Activated CD4-positive, alpha-beta memory T cell treated with anti-CD3 and anti-CD28 coated beads for 36 hours (primary cell): ENCODE measurements around the gene TCF25. TPM values are rescaled to one million over a fixed set of nuclear protein-coding genes. Genes with fewer than 3 reads are reported as not detected.
"Not testable (repeated sequence)": the region's sequence is repeated elsewhere in the genome, so short reads cannot be mapped to it uniquely, and the experiment has no call there.

Source experiments
- CTCF ChIA-PET: fragments of 350-600 bp; sonication (Branson Sonifier 250); formaldehyde crosslinking; loops from one replicate; lab custom pipeline; 2021; ENCODE audit warnings: antibody characterized with exemption, inconsistent platforms; lab: Charles Lee
- POLR2A ChIA-PET: fragments of 350-600 bp; sonication (Branson Sonifier 250); formaldehyde crosslinking; loops from one replicate; lab custom pipeline; 2021; ENCODE audit warnings: antibody characterized with exemption; lab: Charles Lee
- DNase-seq: peaks from one replicate; pipeline ENCODE4 v3.0.0-alpha.2; 2020
- H3K27ac Mint-ChIP-seq: one replicate; pipeline ENCODE4 v1.8.0; 2021; ENCODE audit warnings: mixed read lengths
- H3K27me3 Mint-ChIP-seq: one replicate; pipeline ENCODE4 v1.8.0; 2021; ENCODE audit warnings: mixed read lengths
- H3K36me3 Mint-ChIP-seq: one replicate; pipeline ENCODE4 v1.8.0; 2021; ENCODE audit warnings: mixed read lengths
- H3K4me1 Mint-ChIP-seq: one replicate; pipeline ENCODE4 v1.8.0; 2021; ENCODE audit warnings: low read depth, mixed read lengths
- H3K4me3 Mint-ChIP-seq: one replicate; pipeline ENCODE4 v1.8.0; 2021; ENCODE audit warnings: mild to moderate bottlenecking, mixed read lengths
- H3K9me3 Mint-ChIP-seq: one replicate; pipeline ENCODE4 v1.8.0; 2021; ENCODE audit warnings: mixed read lengths
- intact Hi-C: fragments of 100-400 bp; cut with micrococcal nuclease; formaldehyde crosslinking; loops from one replicate; pipeline ENCODE4 v1.15.1; 2023
- total RNA-seq, 2 experiments: library from RNA; stranded (reverse); gene quantifications; one replicate each; pipeline ENCODE4 v1.2.3, GENCODE V29; 2021

Gene TCF25
- total RNA-seq, 2 experiments from 2014 or later: 139 to 147 TPM

DNA sequence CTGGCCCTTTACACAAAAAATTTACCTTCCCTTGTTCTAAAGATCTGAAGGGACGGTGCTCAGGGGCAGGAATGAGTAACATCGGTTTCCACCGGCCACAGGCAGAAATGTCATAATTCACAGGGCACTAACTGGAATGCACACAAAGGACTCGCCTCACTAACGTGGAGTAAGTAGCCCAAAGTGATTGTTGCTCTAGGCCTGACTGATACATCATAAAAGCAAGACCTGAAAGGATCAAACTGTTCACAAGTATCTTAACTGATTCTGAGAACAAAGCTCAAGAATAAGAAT lies 8.9 kb upstream of the TCF25 start:
- intact Hi-C loops: loop anchor here (1.0 to 5.0 kb wide), 2 partner anchors 10 to 142 kb away; partner anchors contain the start of genes VPS9D1 and ZNF276
- H3K36me3 Mint-ChIP-seq: peaks cover 10% of the 10 kb centered on the region
- H3K9me3 Mint-ChIP-seq: peaks cover 9% of the 10 kb centered on the region
- peak; percentile 56 for DNase-seq
- no peak overlapping the region for H3K4me3 Mint-ChIP-seq
- peak overlapping the region; percentile 82 for H3K27ac Mint-ChIP-seq
- POLR2A ChIA-PET: interaction anchor here (2.4 kb wide), 1 partner anchor 9 kb away, joined by 21 read pairs; the partner anchor contains the start of gene TCF25
- no peaks in the 10 kb centered on the region for H3K27me3 Mint-ChIP-seq
- CTCF ChIA-PET: interaction anchor here (1.0 to 5.9 kb wide), 6 partner anchors 8 to 165 kb away, joined by 4 to 81 read pairs (median 7); partner anchors contain the start of genes SPATA2L and TCF25
- peaks cover 25% of the 10 kb centered on the region for H3K4me1 Mint-ChIP-seq

DNA sequence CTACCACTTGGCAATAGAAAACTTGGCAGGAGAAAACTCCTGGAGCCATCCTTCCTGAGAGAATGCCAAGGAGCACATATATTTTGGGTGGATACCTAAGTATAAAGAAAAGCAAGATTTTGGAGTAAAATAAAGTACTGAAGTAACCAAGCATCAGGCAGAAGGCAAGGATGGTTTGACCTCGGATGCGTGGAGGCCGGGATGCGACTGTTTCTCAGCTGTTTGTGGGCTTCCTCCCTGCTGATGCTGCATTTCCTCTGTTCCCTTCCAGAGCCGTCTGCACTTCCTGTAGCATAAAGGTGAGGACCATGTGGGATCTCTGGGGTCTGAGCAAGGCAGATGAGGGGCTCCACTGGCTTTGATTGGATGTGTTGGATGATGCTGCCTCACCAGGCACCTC lies 5.5 kb upstream of the TCF25 start:
- peaks cover 9% of the 10 kb centered on the region for H3K9me3 Mint-ChIP-seq
- H3K27me3 Mint-ChIP-seq: no peaks in the 10 kb centered on the region
- no peak overlapping the region for H3K27ac Mint-ChIP-seq
- ChIA-PET POLR2A (no interaction called here), CTCF (no interaction called here)
- peaks cover 21% of the 10 kb centered on the region for H3K4me1 Mint-ChIP-seq
- no peak for DNase-seq
- no peak overlapping the region for H3K4me3 Mint-ChIP-seq
- H3K36me3 Mint-ChIP-seq: peaks cover 10% of the 10 kb centered on the region
- intact Hi-C loops: no loop called here

DNA sequence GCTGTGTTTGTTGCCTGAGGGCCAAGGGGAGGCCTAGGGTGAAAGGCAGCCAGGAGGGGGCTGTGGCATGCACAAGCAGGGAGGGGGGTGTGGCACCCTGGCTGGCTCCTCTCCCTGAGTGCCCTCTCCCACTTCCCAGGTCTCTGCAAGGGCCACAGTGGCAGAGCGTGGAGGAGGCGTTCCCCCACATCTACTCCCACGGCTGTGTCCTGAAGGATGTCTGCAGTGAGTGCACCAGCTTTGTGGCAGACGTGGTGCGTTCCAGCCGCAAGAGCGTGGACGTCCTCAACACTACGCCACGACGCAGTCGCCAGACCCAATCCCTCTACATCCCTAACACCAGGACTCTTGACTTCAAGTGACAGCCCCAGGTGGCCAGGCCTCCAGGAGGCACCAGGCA lies 3.5 kb upstream of the TCF25 start:
- Mint-ChIP-seq H3K36me3 (peaks cover 17% of the 10 kb centered on the region), H3K9me3 (peaks cover 10% of the 10 kb centered on the region), H3K4me3 (no peak overlapping the region), H3K27me3 (no peaks in the 10 kb centered on the region), H3K27ac (no peak overlapping the region), H3K4me1 (peaks cover 8% of the 10 kb centered on the region)
- CTCF ChIA-PET: interaction anchor here (1.7 kb wide), 1 partner anchor 9 kb away, joined by 6 read pairs; no protein-coding TSS in a partner anchor
- intact Hi-C loops: loop anchor here (5.0 kb wide), 1 partner anchor 52 kb away; the partner anchor contains the start of gene TUBB3
- DNase-seq: no peak
- POLR2A ChIA-PET: no interaction called here

DNA sequence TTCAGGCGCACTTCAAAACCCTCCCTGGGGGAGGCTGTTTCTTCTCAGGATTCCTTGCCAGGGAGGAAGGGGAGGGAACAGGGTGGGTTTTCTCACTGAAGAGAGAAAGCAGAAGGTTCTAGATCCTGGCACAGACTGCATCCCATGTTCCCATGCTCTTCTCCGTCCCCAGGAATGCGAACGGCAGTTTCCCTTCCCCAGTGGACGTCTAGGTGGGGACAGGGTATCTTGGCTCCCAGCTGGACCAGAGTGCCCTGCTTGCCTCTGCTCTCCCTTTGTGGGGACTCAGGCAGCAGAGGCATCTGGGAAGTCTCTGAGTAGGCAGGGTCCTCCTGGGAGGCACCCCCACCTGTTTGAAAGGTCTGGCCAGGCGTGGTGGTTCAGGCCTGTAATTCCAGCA lies 3.0 kb upstream of the TCF25 start:
- Mint-ChIP-seq H3K27ac (no peak overlapping the region), H3K36me3 (peaks cover 21% of the 10 kb centered on the region), H3K27me3 (no peaks in the 10 kb centered on the region), H3K4me1 (peaks cover 12% of the 10 kb centered on the region), H3K4me3 (no peak overlapping the region), H3K9me3 (peaks cover 15% of the 10 kb centered on the region)
- CTCF ChIA-PET: interaction anchor here (1.7 kb wide), 1 partner anchor 10 kb away, joined by 6 read pairs; no protein-coding TSS in a partner anchor
- intact Hi-C loops: loop anchor here (5.0 kb wide), 1 partner anchor 52 kb away; the partner anchor contains the start of gene TUBB3
- DNase-seq: no peak
- POLR2A ChIA-PET: no interaction called here

DNA sequence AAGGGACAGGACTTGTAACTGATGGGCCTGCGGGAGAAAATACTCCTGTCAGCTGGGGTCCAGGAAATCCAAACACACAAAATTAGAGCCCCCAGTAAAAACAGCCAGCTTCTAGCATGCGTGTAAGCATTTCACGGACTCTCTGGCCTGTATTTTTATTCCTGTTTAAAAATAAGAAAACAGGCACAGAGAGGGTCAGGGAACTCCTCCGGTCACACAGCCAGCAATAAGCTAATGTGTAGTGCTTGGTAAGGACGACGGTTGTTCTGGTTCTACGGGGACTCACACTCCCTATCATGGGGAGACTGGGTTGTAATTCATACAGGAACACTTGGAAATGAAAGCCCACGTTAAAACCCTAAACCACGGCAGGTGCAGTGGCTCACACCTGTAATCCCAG lies 1.5 kb upstream of the TCF25 start:
- CTCF ChIA-PET: interaction anchor here (1.4 to 2.9 kb wide), 4 partner anchors 8 to 172 kb away, joined by 4 to 23 read pairs (median 10); no protein-coding TSS in a partner anchor
- peaks cover 25% of the 10 kb centered on the region for H3K36me3 Mint-ChIP-seq
- no peak for DNase-seq
- POLR2A ChIA-PET: interaction anchor here (1.8 to 2.4 kb wide), 2 partner anchors 8 to 11 kb away, joined by 7 to 21 read pairs; no protein-coding TSS in a partner anchor
- peaks cover 15% of the 10 kb centered on the region for H3K9me3 Mint-ChIP-seq
- no peak overlapping the region for H3K4me3 Mint-ChIP-seq
- no peak overlapping the region for H3K27ac Mint-ChIP-seq
- H3K27me3 Mint-ChIP-seq: no peaks in the 10 kb centered on the region
- H3K4me1 Mint-ChIP-seq: peaks cover 12% of the 10 kb centered on the region
- intact Hi-C loops: loop anchor here (5.0 kb wide), 1 partner anchor 50 kb away; the partner anchor contains the start of gene TUBB3

DNA sequence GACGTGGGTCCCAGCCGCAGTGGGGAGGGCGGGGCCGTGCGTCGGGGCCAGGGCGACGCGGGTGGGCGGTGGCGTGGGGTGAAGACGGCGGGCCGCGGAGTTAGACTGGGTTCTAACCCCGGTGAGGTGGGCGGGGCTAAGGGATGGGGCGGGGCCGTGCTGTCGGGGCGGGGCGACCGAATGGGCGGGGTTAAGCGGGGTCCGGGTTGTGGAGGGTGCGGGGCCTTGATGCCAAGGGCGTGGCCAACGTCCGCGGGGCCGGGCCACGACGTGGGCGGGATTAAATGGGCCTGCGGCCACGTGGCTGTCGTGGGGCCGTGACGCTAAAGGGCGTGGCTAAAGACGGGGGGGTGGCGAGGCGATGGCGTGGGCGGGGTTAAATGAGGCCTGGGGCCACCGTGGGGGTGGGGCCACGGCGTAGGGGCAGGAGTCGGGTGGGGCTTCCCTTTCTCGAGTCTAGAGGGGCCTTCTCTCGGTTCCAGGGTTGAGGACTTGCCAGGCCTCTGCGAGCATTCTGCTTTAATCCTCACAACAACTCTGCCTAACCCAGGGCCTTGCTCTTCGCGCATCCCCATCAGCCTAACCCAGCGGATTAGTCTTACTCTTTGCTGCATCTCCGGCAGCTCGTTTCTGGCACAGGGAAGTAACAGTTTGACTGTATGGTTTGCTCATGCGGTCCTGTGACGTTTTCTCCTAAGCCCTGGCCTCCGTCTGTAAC lies 739 bp downstream of the TCF25 start:
- H3K36me3 Mint-ChIP-seq: peaks cover 28% of the 10 kb centered on the region
- POLR2A ChIA-PET: interaction anchor here (0.9 to 2.4 kb wide), 8 partner anchors 10 to 310 kb away, joined by 3 to 21 read pairs (median 6); partner anchors contain the start of genes FANCA and SPATA2L
- peaks cover 5% of the 10 kb centered on the region for H3K9me3 Mint-ChIP-seq
- H3K27ac Mint-ChIP-seq: peak overlapping the region; percentile 98
- no peaks in the 10 kb centered on the region for H3K27me3 Mint-ChIP-seq
- intact Hi-C loops: loop anchor here (1.0 to 5.0 kb wide), 4 partner anchors 10 to 174 kb away; partner anchors contain the start of genes FANCA and TUBB3
- DNase-seq: peak; percentile 97
- CTCF ChIA-PET: interaction anchor here (0.8 to 2.9 kb wide), 4 partner anchors 13 to 174 kb away, joined by 4 to 23 read pairs (median 9); no protein-coding TSS in a partner anchor
- peak overlapping the region; percentile 85 for H3K4me3 Mint-ChIP-seq
- peaks cover 14% of the 10 kb centered on the region for H3K4me1 Mint-ChIP-seq

DNA sequence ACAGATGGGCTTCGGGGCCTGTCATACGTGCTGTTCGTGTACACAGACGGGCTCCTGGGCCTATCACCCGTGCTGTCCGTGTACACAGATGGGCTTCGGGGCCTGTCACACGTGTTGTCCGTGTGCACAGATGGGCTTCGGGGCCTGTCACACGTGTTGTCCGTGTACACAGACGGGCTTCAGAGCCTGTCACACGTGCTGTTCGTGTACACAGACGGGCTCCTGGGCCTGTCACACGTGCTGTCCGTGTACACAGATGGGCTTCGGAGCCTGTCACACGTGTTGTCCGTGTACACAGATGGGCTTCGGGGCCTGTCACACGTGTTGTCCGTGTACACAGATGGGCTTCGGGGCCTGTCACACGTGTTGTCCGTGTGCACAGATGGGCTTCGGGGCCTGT lies 5.7 kb downstream of the TCF25 start:
- H3K9me3 Mint-ChIP-seq, H3K27ac Mint-ChIP-seq, CTCF ChIA-PET, intact Hi-C loops, H3K4me3 Mint-ChIP-seq, DNase-seq, H3K27me3 Mint-ChIP-seq, POLR2A ChIA-PET: not testable (repeated sequence)
- H3K36me3 Mint-ChIP-seq: peaks cover 45% of the 10 kb centered on the region
- H3K4me1 Mint-ChIP-seq: peaks cover 12% of the 10 kb centered on the region

DNA sequence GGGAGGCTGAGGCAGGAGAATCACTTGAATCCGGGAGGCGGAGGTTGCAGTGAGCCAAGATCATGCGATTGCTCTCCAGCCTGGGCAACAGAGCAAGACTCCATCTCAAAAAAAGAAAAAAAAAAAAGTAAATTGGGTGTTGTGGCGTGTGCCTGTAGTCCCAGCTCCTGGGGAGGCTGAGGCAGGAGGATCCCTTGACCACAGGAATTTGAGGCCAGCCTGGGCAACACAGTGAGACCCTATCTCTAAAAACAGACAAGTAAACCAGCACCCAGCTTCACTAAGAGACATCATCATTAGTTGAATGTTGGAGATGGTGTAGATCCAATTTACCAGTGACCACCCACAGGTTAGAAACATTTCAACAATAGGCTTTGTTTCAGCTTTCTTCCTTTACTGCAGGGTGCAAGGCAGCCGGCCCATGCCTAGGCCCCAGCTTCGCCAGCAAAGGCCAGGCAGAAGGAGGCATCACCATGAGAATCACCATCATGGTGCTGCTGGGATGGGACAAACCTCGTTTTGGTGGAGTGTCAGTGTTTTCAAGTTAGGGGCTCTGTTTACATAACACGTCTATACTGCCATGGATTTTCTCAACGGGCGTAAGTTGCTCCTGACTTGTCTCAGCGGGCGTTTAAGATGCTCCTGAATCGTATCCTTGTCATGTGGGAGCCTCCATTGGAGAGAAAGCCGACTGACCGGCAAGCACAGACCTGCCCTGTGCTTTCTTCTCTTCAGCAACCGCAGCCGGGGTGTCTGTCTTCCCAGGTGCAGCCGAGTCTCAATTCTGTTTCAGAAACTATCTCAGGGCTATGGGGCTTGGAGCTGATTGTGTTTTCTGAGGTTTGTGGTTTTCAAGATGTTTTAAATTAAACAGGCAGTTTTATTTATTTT lies 7.3 kb downstream of the TCF25 start:
- no peak overlapping the region for H3K27ac Mint-ChIP-seq
- POLR2A ChIA-PET: no interaction called here

DNA sequence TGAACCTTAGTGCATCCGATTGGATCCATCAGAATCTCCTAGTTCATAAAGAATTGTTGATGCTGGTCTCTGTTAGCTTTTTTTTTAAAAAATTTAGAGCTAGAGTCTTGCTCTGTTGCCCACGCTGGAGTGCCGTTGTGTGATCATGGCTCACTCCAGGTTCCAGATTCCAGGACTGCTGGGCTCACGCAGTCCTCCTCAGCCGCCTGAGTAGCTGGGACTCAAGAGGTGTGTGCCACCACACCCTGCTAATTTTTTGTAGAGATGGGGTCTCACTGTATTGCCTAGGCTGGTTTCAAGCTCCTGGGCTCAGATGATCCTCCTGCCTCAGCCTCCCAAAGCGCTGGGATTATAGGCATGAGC lies 8.0 kb downstream of the TCF25 start:
- no peak for DNase-seq
- Mint-ChIP-seq H3K27me3 (no peaks in the 10 kb centered on the region), H3K36me3 (peaks cover 43% of the 10 kb centered on the region), H3K4me1 (peaks cover 2% of the 10 kb centered on the region), H3K4me3 (no peak overlapping the region), H3K9me3 (no peaks in the 10 kb centered on the region), H3K27ac (no peak overlapping the region)
- CTCF ChIA-PET: interaction anchor here (1.6 kb wide), 1 partner anchor 20 kb away, joined by 3 read pairs; no protein-coding TSS in a partner anchor
- POLR2A ChIA-PET: no interaction called here
- intact Hi-C loops: no loop called here

More for the DNA sequence above, 7.3 kb downstream of the TCF25 start:
- Mint-ChIP-seq H3K27me3 (no peaks in the 10 kb centered on the region), H3K4me1 (peaks cover 2% of the 10 kb centered on the region), H3K9me3 (no peaks in the 10 kb centered on the region), H3K4me3 (no peak overlapping the region), H3K36me3 (peaks cover 43% of the 10 kb centered on the region)
- DNase-seq: no peak
- intact Hi-C loops: no loop called here
- CTCF ChIA-PET: interaction anchor here (1.6 kb wide), 1 partner anchor 20 kb away, joined by 3 read pairs; no protein-coding TSS in a partner anchor

DNA sequence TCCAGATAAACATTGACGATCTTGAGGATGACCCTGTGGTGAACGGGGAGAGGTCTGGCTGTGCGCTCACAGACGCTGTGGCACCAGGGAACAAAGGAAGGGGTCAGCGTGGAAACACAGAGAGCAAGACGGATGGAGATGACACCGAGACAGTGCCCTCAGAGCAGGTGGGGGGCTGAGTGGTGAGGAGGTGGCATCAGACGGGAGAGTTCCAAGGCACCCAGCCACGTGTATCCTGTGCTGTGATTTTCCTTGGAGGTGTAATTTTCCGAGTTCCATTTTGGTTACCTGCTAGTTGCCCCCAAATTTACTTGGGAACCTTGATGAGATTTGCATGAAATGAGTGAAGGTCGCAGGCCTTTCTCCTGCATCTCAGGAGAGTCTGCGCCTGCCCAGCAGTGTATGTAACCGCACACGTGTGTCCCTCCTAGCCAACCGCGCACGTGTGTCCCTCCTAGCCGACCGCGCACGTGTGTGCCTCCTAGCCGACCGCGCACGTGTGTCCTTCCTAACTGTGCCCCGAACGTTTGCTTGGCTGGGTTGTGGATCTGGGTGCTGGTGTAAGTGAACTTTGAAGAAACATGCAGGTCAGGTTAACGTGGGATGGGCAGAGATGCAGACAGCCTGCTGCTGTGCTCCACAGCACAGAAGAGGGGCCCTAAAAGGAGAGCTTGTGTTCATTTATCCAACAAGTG lies 10.1 kb downstream of the TCF25 start:
- POLR2A ChIA-PET: no interaction called here
- CTCF ChIA-PET: no interaction called here
- Mint-ChIP-seq H3K36me3 (peaks cover 46% of the 10 kb centered on the region), H3K27me3 (no peaks in the 10 kb centered on the region), H3K9me3 (no peaks in the 10 kb centered on the region), H3K27ac (no peak overlapping the region), H3K4me1 (no peaks in the 10 kb centered on the region), H3K4me3 (no peak overlapping the region)
- DNase-seq: no peak
- intact Hi-C loops: no loop called here

DNA sequence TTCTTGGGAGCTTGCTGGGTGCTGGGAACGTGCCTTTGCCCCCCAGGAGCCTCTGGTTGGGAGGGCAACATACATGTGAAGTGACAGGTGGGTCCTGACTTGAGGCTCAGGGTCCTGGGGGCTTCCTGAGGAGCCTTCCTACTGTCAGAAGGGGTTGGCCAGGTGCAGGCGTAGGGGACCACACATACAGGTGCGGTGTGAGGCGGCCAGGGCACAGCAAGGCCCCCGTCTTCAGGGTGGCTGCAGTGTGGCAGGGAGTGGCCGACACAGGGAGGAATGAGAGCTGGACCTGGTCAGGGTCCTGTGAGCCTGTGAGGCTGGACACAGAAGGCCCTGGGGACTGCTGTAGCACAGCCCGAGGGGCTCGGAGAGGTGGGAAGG lies 10.6 kb downstream of the TCF25 start:
- POLR2A ChIA-PET: no interaction called here

More for the DNA sequence above, 10.6 kb downstream of the TCF25 start:
- intact Hi-C loops: no loop called here
- Mint-ChIP-seq H3K4me1 (no peaks in the 10 kb centered on the region), H3K4me3 (no peak overlapping the region), H3K27me3 (no peaks in the 10 kb centered on the region), H3K9me3 (no peaks in the 10 kb centered on the region), H3K36me3 (peaks cover 44% of the 10 kb centered on the region), H3K27ac (no peak overlapping the region)
- CTCF ChIA-PET: no interaction called here
- no peak for DNase-seq
